Activated T-cell treated with anti-CD3 and anti-CD28 coated beads, Interleukin-2, amount 50 U/mL, for 1 hour (primary cell): ENCODE measurements around the gene LIN7B.
"Not testable (repeated sequence)": the region's sequence is repeated elsewhere in the genome, so short reads cannot be mapped to it uniquely, and the experiment has no call there.

Source experiments
- DNase-seq: peaks from one replicate; pipeline ENCODE4 v3.0.0-alpha.2; 2020

Gene LIN7B

DNA sequence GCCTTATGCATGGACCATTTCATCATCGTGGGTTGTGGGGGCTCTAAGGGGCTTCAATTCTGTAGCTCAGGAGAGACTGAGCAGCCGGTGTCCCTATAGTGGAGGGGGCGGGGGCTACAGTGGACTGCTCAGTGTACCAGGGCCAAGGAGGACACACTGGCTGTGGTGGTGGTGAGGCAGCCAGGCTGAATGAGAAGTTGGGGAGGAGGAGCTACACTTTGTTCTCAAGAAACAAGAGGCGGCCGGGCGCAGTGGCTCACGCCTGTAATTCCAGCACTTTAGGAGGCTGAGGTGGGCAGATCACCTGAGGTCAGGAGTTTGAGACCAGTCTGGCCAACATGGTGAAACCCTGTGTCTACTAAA, 32.2 kb downstream of the LIN7B start:
- DNase-seq, result not testable (repeated sequence)

DNA sequence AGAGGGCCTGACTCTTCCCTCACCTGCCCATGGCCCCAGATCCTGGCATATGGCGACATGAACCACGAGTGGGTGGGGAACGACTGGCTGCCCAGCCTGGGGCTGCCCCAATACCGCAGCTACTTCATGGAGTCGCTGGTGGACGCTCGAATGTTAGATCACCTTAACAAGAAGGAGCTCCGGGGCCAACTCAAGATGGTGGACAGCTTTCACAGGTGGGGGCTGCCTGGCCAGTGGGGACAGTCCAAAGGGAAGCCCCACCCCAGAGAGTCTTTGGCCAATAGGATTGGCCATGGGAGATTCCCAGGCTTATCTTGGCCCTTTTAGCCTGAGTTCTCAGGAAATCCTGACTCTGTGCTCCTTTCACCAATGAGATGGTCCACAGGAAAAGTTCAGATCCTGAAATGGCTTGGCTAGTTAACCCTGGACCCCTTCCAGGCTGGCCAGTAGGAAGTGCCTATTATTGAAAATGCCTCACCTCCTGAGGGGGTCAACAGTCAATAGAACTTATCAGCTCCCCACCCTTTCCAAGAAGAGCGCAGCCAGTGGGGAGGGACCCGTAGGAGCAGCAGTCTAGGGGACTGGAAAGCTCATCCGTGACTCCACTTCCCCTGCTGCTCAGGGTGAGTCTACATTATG, 34.0 kb downstream of the LIN7B start:
- DNase-seq, result no peak

DNA sequence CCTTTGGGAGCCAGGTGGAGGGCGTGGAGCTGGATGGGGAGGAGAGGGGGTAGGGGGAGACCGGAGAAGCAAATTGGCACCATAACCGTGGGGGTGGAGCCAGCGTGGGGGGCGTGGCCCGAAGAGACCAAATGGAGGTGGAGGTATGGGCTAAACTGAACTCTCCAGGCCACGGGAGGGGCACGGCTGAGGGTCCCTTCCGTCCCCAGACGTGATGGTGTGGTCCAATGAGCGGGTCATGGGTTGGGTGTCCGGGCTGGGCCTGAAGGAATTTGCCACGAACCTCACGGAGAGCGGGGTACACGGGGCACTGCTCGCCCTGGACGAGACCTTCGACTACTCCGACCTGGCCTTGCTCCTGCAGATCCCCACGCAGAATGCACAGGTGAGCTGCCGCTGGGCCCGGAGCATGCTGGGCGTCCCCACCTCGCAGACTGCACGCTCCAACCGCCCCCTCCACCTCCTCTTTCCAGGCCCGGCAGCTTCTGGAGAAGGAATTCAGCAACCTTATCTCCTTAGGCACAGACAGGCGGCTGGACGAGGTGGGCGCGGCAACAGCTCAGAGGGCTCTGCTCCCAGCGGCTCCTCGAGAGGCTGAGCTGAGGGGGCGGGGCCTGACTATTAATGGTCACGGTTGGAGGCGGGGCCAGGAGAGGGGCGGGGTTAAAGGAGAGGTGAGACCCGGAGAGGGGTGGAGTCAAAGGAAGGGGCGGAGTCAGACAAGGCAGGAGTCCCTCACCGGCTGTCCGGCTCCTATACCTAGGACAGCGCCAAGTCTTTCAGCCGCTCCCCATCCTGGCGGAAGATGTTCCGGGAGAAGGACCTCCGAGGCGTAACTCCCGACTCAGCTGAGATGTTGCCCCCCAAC, 34.8 kb downstream of the LIN7B start:
- DNase-seq, result peak; percentile 76

DNA sequence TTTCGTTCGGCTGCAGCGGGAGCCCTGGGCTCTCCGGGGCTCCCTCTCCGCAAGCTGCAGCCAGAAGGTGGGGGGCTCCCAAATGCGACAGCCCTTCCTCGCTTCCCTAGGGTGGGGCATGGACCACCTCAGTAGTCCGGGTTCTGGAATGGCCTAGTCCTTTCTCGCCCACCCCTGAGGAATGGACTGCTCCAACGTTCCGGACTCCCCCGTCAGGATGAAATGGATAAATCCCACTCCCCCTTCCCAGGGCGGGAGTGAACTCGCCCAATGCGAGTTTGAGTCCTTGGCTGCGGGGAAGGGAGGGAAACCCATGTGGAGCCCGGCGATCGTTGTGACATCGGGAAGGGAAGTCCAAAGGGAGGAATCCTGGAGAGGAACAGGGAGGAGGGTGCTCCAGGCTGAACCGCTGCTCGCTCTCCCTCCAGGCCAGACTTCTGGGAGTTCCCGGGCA, 35.5 kb downstream of the LIN7B start:
- peak; percentile 36 for DNase-seq

DNA sequence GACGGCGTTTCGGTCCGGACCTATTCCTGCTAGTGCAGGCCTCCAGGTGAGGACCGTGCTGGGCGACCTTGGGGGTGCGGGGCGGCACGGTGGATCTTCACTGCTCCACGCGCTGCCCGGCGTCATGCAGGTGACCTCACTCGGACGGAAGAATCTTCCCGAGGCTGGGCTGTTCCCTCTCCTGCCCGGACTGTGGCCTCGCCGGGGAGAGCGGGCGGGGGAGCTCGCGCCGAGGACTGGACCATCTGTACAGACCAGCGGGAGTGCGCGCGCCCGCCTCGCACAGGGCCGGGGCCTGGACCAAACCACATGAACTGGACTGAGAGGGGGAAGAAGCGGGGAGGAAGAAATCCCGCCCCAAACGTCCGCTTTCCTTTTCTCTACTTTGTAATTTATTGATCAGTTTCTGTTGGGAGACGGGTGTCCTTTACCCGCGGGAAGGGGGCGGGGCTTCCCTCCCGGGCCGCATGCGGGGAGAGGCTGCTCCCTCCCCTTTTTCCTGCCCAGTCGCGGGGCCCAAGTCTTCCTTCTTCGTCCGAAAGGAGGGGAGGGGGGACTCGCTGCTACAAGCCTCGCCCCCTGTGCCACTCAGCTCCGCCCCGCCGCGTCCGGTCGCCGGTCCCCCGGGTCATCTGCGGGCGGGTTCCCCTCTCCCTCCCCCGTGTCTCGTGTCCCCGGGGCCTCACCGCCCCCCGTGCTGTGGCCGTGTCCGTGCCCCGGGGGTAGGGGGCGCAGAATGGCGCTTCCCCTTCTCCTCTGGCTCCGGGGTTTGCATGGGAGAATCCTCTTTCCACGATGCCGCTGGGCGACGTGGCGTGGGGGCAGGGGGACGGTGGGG, 36.2 kb downstream of the LIN7B start:
- peak; percentile 50 for DNase-seq

DNA sequence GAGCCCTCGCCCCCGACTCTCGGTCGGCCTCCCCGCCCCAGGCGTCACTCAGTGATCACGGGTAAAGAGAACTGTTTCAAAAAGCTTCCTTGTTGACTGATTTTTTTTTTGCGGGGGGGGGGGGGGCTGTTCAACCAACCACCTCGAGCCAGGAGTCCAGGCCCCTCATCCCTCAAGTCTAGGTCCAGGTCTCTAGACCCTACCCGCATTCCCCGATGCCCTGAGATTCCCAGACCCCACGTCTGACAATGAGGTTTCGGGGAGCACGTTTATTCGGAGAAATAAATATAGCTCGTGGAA, 36.7 kb downstream of the LIN7B start:
- DNase-seq, result no peak

DNA sequence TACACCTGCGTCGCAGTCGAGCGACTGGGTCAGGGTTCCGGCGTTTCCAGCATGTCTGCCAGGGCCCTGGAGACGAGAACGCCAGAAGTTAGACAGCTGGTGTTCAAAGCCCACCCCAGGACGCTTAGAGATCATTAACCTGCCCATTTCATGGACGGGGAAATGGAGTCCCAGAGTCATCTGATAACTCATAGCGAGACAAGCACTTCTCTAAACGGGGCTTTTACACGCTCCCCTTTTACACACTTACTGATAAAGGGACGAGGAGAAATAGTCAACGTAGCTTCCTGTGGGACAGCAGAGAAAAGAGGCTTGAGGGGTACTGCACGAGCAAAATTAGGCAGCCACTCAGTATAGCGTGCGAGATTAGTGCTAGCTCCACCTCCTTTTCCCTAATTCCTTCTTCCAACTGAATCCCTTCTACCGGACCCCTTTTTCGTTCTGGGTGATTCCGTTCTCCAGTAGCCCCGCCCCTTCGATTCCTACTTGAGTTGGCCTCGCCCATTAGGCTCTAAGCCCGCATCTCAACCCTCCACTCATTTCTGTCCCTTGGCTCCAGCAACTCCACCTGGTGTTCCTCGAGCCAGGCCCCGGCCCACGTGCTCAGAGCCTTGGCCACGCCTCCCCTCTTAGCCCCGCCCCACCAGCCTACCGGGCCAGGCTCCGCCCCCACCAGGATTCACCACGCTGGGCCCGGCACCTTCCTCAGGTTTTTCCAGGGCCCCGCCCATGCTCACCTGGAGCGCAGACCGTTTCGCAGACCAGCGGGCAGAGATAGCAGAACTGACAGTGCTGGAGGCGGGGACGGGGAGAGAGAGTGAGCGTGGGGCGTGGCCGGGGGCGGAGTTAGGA, 37.3 kb downstream of the LIN7B start:
- peak; percentile 48 for DNase-seq

DNA sequence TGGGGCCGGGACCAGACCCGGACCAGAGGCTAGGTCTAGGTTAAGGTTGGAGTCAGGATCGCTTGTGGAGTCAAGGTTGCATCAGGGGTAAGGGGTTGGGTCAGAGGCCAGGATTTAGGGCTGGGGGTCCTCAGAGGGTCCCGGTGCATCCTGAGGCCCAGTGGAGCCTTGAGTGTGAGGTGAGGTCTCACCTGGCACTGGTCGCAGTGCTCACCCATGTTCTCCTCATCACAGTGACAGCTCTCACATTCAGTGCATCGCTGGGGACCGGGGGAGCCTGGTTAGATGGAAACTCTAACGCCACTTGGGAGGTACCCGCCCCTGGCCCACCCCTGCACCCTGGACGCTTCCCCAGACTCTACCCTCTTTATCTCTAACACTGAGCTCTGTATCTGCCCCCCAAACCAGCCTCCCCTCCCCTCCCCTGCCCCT, 38.0 kb downstream of the LIN7B start:
- no peak for DNase-seq

DNA sequence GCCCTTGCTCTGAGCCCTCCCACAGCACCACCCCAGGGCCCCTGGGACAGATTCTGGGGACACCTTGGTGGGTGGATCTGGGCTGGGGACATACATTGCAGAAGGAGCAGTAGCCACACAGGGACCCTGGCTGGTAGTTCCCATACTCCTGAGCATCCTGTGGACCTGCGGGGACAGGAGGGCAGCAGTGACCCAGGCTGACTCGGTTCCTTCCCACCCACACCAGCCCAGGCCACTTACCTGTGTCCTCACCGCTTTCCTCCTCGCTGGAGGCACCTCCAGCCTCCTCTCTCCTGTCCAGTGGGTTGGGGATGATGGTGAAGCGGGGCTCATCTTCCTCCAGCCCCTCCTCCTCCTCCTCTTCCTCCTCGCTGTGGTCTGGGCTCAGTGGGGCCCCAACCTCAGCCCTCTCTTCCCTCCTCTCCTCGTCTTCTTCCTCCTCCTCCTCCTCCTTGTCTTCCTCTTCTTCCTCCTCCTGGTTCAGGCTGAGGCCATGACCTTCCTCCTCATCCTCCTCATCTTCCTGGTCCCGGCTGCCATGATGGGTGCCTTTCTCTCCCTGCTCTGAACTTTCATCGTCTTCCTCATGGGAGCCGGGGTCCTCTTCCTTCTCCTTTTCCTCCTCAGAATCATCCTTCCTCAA, 39.1 kb downstream of the LIN7B start:
- no peak for DNase-seq

DNA sequence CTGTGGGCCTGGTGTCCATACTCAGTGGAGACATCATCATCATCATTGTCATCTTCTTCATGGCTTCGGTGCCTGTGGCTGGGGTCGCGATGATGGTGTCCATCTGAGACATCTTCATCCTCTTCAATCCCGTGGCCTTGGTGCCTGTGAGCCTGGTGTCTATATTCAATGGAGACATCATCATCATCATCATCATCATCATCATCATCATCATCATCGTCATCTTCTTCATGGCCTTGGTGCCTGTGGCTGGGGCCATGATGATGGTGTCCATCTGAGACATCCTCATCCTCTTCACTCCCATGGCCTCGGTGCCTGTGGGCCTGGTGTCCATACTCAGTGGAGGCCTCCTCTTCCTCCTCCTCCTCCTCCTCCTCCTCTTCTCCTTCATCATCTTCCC, 40.1 kb downstream of the LIN7B start:
- DNase-seq, result no peak

DNA sequence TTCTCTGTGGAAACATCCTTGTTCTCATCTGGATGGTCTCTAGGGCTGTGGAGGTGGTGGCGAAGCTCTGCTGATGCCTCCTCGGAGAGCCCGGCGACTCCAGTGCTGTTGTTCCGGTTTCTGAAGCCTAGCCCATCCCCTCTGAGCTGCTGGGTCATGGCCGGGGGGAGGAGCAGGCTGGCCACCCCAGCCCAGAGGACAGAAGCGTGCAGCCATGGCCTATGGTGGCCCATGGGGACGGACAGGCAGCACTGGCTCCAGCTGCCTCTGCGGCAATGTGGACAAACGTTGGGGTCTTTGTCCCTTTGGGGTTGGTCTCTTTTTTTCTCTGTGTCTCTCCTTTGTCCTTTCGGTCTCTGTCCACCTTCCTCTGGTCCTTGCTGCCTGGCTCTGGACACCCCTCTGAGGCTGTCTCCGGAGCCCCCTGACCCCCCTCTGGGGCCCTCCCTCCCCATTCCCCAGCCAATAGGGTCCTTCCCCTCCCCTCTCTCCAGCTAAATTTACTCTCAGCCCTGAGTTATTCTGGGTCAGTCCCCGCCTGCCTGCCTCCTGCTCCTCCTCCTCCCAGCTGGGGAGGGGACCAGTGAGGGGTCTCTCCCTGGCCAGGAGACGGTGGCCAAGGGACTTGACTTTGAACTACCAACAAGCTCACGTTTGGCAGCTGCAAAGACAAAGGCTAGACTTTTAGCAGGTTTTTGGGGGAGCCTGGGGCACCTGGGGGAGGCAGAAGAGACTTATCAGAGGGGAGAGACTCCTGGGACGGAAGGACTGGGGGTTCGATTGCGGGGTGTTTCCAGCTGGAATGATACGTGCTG, 41.0 kb downstream of the LIN7B start, which contains the start of gene HRC:
Gene HRC, minus strand, starts transcription at position 392 of the 815 bp plus-strand sequence. Its CDS starts 159 bp downstream, at position 233.
- no peak for DNase-seq

DNA sequence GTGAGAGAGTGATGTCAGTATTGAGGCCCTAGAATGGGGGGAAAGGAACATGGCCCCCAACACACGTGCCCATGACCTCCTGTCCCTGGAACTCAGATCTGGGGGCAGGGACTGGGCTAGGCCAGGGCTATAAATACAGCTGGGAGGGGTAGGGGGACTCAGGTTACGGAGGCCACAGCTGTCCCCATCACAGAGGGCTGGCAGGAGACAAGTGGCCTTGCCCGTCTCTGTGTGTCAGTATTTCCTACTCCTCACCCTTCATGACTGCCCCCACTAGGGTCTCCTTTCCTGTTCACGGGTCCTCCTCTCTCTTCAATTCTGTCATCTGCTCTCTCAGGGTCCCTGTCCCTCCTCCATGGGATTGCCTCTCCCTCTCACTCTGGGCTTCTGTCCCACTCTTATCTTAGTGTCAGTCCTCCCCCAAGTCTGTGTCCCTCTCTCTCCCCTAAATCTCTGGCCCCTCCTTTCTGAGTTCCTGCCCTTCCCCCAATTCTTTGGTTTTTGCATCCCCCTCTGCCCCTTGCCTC, 41.7 kb downstream of the LIN7B start:
- DNase-seq, result no peak

DNA sequence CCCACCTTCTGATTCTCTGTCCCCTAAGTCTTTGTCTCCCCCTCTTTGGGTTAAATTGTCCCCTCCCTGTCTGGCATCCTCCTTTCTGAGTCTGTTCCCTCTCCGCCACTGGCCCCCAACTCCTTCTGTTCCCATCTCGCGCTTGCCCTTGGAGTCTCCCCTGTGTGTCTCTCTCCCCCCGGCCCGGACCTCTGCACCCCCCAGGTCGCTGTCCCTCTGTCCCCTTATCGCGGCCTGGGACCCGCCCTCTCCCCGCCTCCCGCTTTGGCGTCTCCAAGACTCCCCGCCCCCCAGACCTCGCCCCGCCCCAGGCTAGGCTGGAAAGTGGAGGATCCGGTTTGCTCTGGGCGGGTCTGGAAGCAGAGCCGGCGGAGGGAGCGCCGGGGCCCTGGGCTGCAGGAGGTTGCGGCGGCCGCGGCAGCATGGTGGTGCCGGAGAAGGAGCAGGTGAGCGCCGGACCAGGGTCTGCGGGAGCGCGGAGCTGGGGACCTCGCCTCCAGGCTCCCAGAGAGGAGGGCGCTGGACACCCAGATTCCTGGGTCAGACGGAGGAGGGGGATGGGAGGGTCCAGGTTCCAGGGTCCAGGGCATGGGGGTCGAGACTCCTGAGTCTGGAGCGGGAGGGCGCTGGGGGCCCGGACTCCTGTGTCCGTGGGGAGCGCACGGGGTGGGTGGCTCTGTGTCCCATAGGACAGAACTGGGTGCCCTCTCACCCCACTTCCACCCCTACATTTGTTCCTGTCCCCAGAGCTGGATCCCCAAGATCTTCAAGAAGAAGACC, 43.5 kb downstream of the LIN7B start, which contains the start of gene TRPM4:
Gene TRPM4, plus strand, starts transcription at position 348 of the 780 bp plus-strand sequence. Its CDS starts 75 bp downstream, at position 423.
- DNase-seq, result peak; percentile 35

DNA sequence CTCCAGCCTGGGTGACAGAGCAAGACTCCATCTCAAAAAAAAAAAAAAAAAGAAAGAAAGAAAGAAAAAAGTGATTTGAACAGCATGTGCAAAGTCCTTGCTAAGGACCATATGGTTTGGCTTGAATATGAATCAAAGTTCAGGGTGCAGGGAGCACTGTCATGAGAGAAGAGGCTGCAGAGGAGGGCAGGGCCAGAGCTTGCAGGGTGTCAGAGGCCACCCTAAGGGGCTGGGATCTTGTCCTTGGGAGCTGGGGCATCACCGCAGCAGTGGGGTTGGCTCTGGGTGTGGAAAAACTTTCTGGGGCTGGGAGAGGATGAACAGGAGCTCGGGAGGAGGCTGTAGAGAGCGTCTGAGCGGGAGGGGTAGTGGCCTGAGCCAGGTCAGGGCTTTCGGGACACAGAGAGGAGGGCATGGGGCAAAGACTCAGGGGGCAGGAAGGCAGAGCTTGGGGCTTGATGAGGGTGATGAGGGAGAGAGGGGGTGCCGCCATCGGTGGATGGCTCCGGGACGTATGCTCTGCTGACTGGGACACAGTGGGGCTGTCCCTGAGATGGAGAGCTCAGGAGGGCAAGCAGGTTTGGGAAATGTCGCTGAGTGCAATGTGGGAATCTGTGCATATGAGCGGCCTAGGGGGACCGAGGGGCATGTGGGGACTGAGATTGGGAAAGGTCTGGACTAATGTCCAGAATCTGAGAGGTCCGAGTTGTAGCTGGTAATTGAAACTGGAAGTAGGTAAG, 46.5 kb downstream of the LIN7B start:
- DNase-seq, result no peak

DNA sequence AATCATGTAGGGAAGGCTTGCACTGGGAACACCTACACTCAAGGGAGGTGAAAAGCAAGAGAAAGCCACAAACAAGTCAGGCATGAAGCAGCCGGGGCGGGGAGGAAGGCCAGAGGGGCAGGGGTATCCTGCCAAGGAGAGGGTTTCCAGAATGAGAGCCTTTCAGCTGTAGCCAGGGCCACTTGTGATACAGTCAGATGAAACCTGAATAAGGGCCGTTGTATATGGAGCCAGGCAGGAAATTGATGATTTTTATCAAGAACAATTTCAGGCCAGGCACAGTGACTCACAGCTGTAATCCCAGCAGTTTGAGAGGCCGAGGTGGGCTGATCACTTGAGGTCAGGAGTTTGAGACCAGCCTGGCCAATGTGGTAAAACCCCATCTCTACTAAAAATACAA, 47.8 kb downstream of the LIN7B start:
- DNase-seq, result no peak

DNA sequence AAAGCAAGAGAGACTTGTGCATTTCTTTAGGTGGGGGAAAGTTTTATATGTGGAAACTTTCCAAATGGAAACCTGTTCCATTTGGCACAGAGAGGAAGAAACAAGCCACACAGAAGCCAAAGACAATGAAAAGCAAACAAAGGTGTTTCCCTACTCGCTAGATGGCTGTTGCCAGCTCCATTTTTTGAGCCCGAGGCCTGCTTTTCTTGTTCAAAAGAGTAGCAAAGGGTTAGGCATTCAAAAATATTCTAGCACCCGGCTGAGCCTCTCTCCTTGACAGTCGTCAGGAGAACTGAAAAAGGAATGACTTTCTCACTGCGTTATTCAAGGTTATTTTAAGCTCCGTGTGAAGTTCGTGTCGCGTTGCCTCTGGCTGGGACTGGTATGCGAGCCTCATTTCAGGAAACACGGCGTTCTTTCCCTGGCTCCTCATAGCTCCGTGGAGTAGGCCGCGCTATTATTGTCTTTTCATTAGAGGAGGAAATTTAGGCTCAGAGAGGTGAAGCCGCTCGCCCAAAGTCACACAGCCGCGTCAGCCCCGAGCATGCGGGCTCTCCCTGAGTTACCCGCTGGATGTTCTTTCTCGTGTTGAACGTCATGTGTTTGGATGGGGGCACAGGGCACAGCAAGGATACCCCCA, 51.1 kb downstream of the LIN7B start:
- no peak for DNase-seq

DNA sequence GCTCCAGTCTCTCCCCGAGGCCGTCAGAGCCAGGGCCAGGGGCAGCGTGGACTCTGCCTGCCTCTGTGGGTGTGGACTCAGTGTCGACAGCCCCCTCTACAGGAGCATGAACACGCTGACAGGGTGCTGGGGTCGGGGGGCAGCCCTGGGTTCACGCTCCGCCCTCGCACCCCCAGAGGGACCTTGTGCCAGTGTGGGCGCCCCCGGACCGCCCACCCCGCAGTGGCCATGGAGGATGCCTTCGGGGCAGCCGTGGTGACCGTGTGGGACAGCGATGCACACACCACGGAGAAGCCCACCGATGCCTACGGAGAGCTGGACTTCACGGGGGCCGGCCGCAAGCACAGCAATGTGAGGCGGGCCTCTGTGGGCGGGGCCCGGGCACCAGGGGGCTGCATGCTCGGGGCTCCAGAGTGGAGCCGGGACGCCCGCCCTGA, 51.7 kb downstream of the LIN7B start:
- no peak for DNase-seq

DNA sequence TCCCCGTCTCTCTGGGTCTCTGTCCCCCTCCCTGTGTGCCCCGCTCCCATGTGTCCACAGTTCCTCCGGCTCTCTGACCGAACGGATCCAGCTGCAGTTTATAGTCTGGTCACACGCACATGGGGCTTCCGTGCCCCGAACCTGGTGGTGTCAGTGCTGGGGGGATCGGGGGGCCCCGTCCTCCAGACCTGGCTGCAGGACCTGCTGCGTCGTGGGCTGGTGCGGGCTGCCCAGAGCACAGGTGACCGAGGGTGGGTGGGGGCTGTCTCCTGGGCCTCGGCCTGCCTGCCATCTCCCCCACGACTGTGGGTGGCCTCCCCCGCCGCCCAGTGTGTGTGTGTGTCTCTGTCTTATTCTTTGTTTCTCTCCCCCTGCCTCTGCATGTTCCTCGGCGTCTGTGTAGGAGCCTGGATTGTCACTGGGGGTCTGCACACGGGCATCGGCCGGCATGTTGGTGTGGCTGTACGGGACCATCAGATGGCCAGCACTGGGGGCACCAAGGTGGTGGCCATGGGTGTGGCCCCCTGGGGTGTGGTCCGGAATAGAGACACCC, 53.8 kb downstream of the LIN7B start:
- no peak for DNase-seq
